HG03064 (cell line): ENCODE results near the gene C1orf122.

Experiments used
- ATAC-seq: cut with Tn5 transposase; IDR thresholded peaks from one replicate; pipeline ENCODE4 v1.9.1; 2021; ENCODE audit warnings: low read depth; ENCODE audit not compliant: unreplicated experiment

C1orf122 gene

GRCh38 chr1:37797750-37798345, 9.7 kb upstream of the C1orf122 start:
- no peak for ATAC-seq

GRCh38 chr1:37802439-37802838, 5.2 kb upstream of the C1orf122 start:
- no peak for ATAC-seq

DNA sequence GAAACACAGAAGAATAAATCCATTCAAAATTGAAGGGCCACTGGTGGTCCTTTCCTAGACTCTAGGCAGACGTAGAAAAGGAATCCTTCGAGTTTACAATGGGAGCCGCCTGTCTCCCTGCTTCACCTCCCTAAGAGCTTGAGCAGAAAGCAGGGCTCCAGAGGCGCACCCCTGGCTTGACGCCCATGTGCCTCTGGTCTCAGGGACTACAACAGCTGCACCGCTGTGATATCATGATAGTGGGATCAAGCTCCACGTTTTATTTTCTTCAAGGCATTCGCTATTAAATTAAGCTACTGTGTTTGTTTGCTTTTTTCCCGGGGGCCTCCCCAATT, 403 bp upstream of the C1orf122 start:
- ATAC-seq: no peak

GRCh38 chr1:37808369-37809319, 1.1 kb downstream of the C1orf122 start:
- ATAC-seq: peak; percentile 39

- ATAC-seq: no peak
Measured at GRCh38 chr1:37809942-37810341, 2.4 kb downstream of the C1orf122 start.

GRCh38 chr1:37811027-37811655, 3.6 kb downstream of the C1orf122 start:
- no peak for ATAC-seq

DNA sequence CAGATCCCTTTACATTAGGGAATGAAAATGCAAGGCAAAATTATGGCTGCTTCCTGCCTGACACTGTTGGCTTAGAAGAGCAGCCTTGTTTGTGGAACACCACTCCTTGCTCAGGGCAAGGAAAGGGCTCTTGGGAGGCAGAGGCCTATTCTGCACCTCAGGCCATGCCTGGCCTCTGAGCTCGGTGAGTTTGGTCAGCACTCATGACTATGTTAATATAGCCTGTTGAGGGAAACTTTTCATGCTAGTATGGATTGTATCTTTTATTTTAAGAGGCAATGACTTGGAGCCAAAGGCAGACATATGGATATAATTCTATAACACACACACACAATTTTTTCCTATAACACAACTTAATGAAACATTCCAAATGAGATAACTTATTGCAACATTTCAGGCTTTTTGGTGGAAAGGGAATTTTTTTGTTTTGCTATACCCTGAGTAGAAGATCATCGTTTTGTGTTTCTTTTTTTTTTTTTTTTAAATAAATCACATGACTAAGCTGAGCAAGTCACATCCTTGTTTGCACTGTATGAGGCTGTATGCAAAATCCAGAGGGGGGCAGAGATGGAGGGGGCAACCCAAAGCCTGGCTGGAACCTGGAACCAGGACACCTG, 6.0 kb downstream of the C1orf122 start:
- no peak for ATAC-seq

DNA sequence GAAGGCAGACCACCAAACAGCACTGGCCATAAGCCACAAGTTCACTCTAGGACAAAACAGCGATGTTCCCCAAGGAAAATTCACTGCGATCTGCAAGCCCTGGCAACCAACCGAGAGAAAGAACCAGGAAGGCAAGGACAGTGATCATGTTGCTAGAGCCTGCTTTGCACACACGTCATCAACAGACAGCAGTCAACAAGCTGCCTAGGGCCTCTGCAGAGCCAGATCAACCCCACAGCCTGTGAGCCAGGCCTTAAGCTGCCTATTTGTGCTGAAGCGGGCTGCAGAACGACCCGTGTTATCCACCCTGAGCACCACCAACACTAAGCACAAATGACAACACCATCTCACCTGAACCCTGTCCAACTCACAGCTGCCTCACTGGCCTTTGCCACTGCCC, 6.7 kb downstream of the C1orf122 start:
- ATAC-seq: no peak

DNA sequence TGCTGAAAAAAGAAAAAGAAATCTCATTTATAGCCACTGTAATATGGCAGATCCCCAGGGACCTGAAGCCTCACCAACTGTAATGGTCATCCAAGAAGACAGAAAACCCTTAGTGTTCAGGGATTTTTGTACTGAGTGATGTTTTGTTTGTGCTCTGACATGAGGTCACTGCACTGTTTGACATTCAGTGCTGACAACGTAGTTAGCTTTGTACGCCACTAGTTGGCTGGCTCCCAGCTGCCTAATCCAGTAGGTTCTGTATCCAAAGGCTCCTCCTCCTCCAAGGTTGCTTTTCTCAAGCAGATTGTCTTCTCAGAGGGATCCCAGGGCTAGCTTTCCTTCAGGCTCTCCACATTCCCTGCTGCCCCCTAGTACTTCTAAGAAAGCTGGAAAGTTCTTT, 9.9 kb downstream of the C1orf122 start:
- no peak for ATAC-seq

DNA sequence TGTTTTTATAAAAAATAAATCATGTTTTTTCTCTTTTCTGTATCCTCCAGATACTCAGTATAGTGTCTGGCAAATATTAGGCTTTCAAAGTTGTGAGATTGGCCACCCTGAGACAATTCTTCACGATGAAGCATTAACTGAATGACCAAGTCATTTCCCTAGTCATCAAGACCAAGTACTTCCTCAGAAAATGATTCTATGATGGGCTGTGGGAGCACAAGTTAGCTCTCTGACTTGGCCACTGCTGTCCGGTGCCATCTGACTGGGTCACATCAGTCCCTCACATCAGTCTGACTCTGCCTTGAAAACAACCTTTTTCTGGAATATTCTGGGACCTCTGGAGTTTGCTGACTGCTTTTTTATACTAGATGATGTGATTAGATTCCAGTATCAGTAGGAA, 13.9 kb downstream of the C1orf122 start:
- no peak for ATAC-seq

GRCh38 chr1:37822906-37823815, 15.6 kb downstream of the C1orf122 start:
- no peak for ATAC-seq

DNA sequence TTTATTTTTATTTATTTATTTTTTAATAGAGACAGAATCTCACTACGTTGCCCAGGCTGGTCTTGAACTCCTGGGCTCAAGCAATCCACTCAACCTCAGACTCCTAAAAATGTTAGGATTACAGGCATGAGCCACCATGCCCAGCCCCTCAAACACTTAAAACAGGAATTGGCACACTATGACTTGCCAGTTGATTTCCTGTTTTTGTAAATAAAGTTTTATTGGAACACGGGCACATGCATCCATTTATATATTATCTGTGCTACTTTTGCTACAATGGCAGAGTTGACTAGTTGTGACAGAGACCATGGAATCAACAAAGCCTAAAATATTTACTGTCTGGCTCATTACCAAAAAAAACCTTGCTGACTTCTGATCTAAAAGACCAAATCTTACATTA, 16.4 kb downstream of the C1orf122 start:
- no peak for ATAC-seq

DNA sequence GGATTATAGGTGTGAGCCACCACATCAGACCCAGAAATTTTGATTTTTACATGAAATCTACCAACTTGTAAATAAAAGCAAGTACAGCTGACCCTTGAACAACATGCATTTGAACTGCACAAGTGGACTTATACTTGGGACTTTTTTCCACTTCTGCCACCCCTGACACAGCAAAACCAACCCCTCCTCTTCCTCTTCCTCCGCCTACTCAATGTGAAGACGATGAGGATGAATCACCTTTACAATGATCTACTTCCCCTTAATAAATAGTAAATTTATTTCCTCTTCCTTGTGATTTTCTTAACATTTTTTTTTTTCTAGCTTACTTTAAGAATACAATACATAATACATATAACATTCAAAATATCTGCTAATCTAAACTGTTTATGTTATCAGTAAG, 17.9 kb downstream of the C1orf122 start:
- ATAC-seq: no peak

DNA sequence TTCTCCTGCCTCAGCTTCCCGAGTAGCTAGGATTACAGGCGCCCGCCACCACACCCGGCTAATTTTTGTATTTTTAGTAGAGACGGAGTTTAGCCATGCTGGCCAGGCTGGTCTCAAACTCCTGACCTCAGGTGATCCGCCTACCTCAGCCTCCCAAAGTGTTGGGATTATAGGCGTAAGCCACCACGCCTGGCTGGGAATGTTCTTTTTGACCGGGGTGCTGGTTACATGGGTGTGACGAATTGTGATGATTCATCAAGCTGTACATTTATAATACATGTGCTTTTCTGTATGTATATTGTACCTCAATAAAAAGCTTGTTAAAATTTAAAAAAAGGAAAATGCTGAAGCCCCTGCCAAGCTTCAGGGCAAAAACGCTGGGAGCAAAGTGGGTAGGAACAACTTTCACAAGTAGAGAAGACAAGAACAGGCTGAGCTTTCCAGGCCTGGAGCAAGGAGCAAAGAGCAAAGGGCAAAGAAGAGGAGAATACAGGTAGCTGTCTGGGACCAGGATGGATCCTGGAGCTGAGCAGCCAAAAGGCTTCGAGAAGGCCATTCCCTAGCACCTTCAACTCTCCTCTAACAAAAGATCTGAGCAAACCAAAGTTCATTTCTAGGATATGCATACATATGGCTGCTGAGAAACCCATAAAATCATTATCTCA, 21.0 kb downstream of the C1orf122 start:
- no peak for ATAC-seq

- no peak for ATAC-seq
Measured at GRCh38 chr1:37831109-37831508, 23.5 kb downstream of the C1orf122 start.

DNA sequence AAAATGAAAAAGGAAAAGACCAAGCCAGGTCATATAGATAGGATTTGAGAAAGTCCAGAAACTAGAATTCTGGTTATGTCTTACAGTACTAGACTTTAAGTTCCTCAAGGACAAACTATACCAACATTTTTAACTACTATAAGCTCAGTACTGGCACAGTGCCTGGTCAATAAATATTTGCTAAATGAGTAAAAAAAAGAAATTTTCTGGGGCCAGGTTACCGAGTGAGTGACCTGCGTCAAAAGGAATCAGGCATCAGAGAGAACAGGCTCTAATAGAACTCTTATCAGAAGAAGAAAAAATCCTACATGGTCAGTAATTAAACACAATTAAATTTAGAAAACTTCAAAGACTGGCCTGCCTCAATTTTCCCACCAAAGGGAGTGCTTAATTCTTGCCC, 24.2 kb downstream of the C1orf122 start:
- no peak for ATAC-seq

GRCh38 chr1:37836788-37837187, 29.2 kb downstream of the C1orf122 start:
- ATAC-seq: no peak

DNA sequence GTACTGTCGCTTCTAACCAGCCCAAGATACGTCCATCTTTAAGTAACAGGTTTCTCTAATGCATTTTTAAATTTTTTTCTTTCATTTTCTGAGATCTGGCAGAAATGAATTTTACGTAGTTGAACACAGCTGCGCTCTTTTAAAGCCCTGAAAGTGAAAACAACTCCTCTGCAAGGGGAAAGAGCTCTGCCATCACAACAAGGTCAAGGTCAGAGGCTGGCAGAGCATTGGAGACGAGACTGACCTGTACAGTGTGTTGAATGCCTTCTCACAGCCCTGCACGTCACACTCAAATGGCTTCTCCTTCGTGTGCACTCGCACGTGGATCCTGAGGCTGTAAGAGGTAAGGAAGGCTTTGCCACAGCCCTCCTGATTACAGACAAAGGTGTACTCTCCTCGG, 32.1 kb downstream of the C1orf122 start:
- no peak for ATAC-seq

DNA sequence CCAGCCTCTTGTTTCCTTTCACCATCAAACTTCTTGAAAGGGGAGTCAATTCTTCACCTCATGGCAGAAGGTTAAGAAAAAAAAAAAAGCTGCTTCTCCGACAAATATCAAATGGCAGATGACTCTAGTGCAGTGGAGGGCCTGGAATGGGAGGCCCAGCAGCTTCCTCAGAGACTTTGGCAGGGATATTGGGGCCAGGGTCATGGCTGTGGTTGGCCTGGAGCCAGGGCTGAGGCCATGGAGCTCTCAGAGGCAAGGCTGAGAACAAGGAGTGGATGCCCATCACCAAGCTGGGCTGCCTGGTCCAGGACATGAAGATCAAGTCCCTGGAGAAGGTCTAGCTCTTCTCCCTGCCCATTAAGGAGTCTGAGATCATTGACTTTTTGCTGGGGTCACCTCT, 33.1 kb downstream of the C1orf122 start:
- no peak for ATAC-seq

DNA sequence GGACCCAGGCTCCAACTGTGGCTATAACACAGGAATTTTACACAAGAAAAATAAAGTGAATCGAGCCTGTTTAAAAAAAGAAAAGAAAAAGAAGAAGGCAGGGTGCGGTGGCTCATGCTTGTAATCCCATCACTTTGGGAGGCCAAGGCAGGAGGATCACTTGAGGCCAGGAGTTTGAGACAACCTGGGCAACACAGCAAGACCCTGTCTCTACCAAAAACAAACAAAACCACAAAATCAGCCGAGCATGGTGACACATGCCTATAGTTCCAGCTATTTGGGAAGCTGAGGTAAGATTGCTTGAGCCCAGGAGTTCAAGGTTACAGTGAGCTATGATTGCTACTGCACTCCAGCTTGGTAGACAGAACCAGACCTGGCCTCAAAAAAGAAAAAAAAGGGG, 34.1 kb downstream of the C1orf122 start:
- ATAC-seq: no peak
